ENCODE results near the gene CACNA1A.

- TF ChIP-seq EZH2 (IDR thresholded peaks at IDR 0.05; ENCODE audit: insufficient read depth, poor library complexity, severe bottlenecking) (no peak), EZH2phosphoT487 (IDR thresholded peaks at IDR 0.05; ENCODE audit: insufficient read depth, low read depth) (no peak)
These were observed 192.4 kb downstream of the CACNA1A start for GRCh38 chr19:13313875-13314274.

Measured in GM23248 (cell line).